Sigmoid colon (tissue), 7 donors: ENCODE results near the gene CANT1. TPM values are rescaled to one million over a fixed set of nuclear protein-coding genes. Genes with fewer than 3 reads are reported as not detected.
A peak's percentile ranks its signal among the peaks of the same experiment; 100 is the strongest.

Experiments
- DNase-seq: peaks from one replicate; pipeline ENCODE4 v3.0.0-alpha.2; 2019
- H3K27ac ChIP-seq, 4 donors: fragments of 200-600 bp; sonication (generic); one replicate each; pipeline ENCODE4 v1.5.1; 2016 to 2019; ENCODE audit warnings: mild to moderate bottlenecking in 1 of 4
- H3K27me3 ChIP-seq, 3 donors: fragments of 200-600 bp; sonication (generic); one replicate each; pipeline ENCODE4 v1.5.1; 2019; ENCODE audit warnings: mild to moderate bottlenecking in 1 of 3
- H3K36me3 ChIP-seq, 4 donors: fragments of 200-600 bp; sonication (generic); one replicate each; pipeline ENCODE4 v1.5.1; 2016 to 2019
- H3K4me1 ChIP-seq, 4 donors: fragments of 200-600 bp; sonication (generic); one replicate each; pipeline ENCODE4 v1.5.1; 2017 to 2019
- H3K4me3 ChIP-seq, 4 donors: fragments of 200-600 bp; sonication (generic); one replicate each; pipeline ENCODE4 v1.5.1; 2017 to 2019; ENCODE audit warnings: mild to moderate bottlenecking in 2 of 4, moderate library complexity in 1 of 4
- H3K9me3 ChIP-seq, 4 donors: fragments of 200-600 bp in 3 of 4; sonication (generic) in 3 of 4; one replicate each; pipeline versions ENCODE4 v1.5.1 to v1.6.1; 2013 to 2019
- CTCF ChIP-seq, 4 experiments: fragments of 450-650 bp in 3 of 4; fragments of 200-600 bp in 1 of 4; IDR thresholded peaks; one replicate each; pipeline ENCODE4 v1.5.1; 2016 to 2019; ENCODE audit warnings: antibody characterized with exemption in 4 of 4, mild to moderate bottlenecking in 3 of 4, moderate library complexity in 2 of 4
- EP300 ChIP-seq, 4 donors: sonication (generic); formaldehyde crosslinking; IDR thresholded peaks; one replicate each; pipeline ENCODE4 v1.6.1; 2017; ENCODE audit warnings: antibody characterized with exemption in 4 of 4
- POLR2A ChIP-seq, 2 donors: fragments of 450-650 bp; IDR thresholded peaks; one replicate each; pipeline ENCODE4 v1.6.1; 2016; ENCODE audit warnings: antibody characterized with exemption in 2 of 2, mild to moderate bottlenecking in 2 of 2, moderate library complexity in 2 of 2
- POLR2AphosphoS5 ChIP-seq, 4 donors: sonication (generic); formaldehyde crosslinking; IDR thresholded peaks; one replicate each; pipeline ENCODE4 v1.6.1; 2017; ENCODE audit warnings: antibody characterized with exemption in 4 of 4
- WGBS, 2 donors: extraction: QIAGEN DNeasy Blood & Tissue Kit; methylation state at CpG; one replicate each; pipeline ENCODE4 v1.1.7; 2013; 5-methylcytosine and 5-hydroxymethylcytosine counted together
- intact Hi-C: fragments of 100-400 bp; cut with DNase I; formaldehyde crosslinking; loops from one replicate; pipeline ENCODE4 v1.15.1; 2023
- polyA plus RNA-seq, 3 donors: library from polyadenylated mRNA; stranded (reverse); fragments of 200-250 nt; gene quantifications; one replicate each; pipeline ENCODE4 v1.2.3, GENCODE V29; 2013
- total RNA-seq, 4 donors: library from RNA; depleted of rRNA; stranded (reverse); fragments of >200 nt; gene quantifications; one replicate each; pipeline ENCODE4 v1.1.0, GENCODE V29; 2016
- donor health status: healthy with polysubstance abuse.
- donor health status: Bipolar disorder and iron deficiency.
- donor health status: healthy.

The CANT1 gene
- total and polyA plus RNA-seq, 7 donors = 11.1 to 132 (median 19.1) TPM

- Histone ChIP-seq H3K9me3 (no peaks in the 10 kb centered on the region), H3K4me3 (no peak overlapping the region), H3K36me3 (peaks cover 0 to 21% (median 2%) of the 10 kb centered on the region in 4 donors), H3K27ac (peak overlapping the region; percentile 5 to 49 (median 35)), H3K4me1 (peaks cover 0 to 15% (median 7%) of the 10 kb centered on the region in 4 donors), H3K27me3 (no peaks in the 10 kb centered on the region)
- intact Hi-C loops = no loop called here
- DNase-seq = peak; percentile 87
- no peak for TF ChIP-seq POLR2AphosphoS5 (IDR thresholded peaks at IDR 0.05)
- TF ChIP-seq EP300 (IDR thresholded peaks at IDR 0.05) = no peak
- no peak for TF ChIP-seq POLR2A (IDR thresholded peaks at IDR 0.05)
- TF ChIP-seq CTCF (IDR thresholded peaks at IDR 0.05) = no peak
- WGBS, 2 donors = 82 to 92% methylated on average over 15 of the region's 15 CpGs
These were observed 37.3 kb upstream of the CANT1 start for GRCh38 chr17:79046916-79047280.

DNA sequence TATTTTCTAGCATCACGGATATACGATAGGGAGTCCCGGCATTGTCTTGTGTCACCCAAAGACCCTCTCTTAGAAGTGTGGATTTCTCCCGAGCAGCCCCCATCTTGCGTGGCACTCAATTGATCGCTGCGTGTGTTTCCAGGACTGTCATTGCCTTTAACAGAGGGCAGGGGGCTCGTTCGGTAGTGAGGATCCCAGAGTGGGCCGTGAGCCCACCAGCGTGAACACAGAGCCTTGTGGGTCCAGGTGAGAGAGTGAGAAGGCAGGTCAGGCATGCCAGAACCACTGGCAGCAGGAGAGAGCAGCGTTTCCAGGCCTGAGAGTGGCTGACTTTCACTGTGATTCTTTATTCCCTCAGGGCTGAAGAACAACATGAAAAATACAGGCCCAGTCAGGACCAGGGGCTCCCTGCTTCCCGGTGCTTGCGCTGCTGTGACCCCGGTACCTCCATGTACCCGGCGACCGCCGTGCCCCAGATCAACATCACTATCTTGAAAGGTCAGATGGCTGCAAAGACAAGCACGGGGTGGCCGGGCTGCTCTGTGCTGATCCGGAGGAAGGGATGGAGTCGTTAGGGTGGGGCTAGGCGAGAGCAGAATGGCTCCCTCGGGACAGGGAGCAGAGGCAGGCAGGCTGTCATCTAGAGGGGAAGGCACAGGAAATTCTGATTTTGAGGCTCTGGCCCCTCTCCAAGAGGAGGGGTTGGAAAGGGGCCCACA is 36.8 kb upstream of the CANT1 start:
- Histone ChIP-seq H3K27ac (peak overlapping the region; percentile 5 to 49 (median 24)), H3K4me1 (peaks cover 0 to 15% (median 7%) of the 10 kb centered on the region in 4 donors), H3K9me3 (no peaks in the 10 kb centered on the region), H3K27me3 (no peaks in the 10 kb centered on the region), H3K4me3 (no peak overlapping the region), H3K36me3 (peaks cover 0 to 21% (median 2%) of the 10 kb centered on the region in 4 donors)
- intact Hi-C loops = no loop called here
- DNase-seq = peak; percentile 70
- TF ChIP-seq CTCF (IDR thresholded peaks at IDR 0.05) (no peak), POLR2AphosphoS5 (IDR thresholded peaks at IDR 0.05) (no peak), EP300 (IDR thresholded peaks at IDR 0.05) (no peak), POLR2A (IDR thresholded peaks at IDR 0.05) (no peak)
- WGBS, 2 donors = 79% methylated on average over 25 of the region's 25 CpGs

GRCh38 chr17:79045842-79046196 is 36.3 kb upstream of the CANT1 start:
- no peak overlapping the region for H3K4me3 ChIP-seq
- TF ChIP-seq CTCF (IDR thresholded peaks at IDR 0.05) = peak; percentile 81 to 97 (median 88)
- TF ChIP-seq EP300 (IDR thresholded peaks at IDR 0.05) = no peak
- H3K9me3 ChIP-seq = no peaks in the 10 kb centered on the region
- peak; percentile 90 for DNase-seq
- WGBS, 2 donors = 1 to 3% methylated on average over 11 of the region's 11 CpGs
- peaks cover 0 to 21% (median 2%) of the 10 kb centered on the region in 4 donors for H3K36me3 ChIP-seq
- peak overlapping the region in 2 of 4 donors; percentile 6 to 49 for H3K27ac ChIP-seq
- H3K4me1 ChIP-seq = peaks cover 0 to 15% (median 7%) of the 10 kb centered on the region in 4 donors
- no peaks in the 10 kb centered on the region for H3K27me3 ChIP-seq
- intact Hi-C loops = no loop called here

DNA sequence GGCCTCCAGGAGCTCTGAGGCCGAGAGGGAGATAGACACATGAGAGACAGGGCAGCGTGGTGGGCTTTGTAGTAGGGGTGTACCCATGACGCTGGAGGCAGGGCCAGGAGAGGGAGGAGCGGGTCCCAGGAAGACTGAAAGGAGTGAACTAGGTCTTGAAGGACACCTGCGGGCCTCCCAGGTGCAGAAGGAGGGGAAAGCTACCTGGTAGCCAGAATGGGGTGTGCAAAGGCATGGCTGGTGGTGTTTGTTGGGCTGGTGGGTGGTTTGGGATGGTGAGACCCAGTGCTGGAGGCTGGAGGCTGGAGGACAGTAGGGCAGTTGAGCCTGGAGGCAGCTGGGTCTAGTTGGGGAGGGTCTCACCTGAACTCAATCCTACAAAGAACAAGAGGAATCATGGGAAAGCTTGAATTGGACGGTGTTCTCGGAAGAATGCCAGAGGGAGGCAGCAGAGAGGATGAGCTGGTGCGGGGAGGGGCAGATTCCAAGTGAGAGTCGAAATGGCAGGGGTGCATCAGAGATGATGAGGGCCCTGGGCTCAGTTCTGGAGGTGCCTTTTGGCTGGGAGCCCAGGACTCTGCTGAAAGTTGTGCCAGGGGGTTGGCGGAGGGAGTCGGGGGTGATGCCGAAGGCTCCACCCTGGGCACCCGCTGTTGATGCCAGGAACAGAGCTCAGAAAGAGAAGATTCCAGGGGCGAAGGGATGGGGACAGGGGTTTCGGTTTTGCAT is 35.6 kb upstream of the CANT1 start:
- H3K9me3 ChIP-seq = no peaks in the 10 kb centered on the region
- H3K27ac ChIP-seq = no peak overlapping the region
- TF ChIP-seq POLR2AphosphoS5 (IDR thresholded peaks at IDR 0.05) = no peak
- no peak for TF ChIP-seq CTCF (IDR thresholded peaks at IDR 0.05)
- no peak for TF ChIP-seq EP300 (IDR thresholded peaks at IDR 0.05)
- TF ChIP-seq POLR2A (IDR thresholded peaks at IDR 0.05) = no peak
- H3K4me3 ChIP-seq = no peak overlapping the region
- no peaks in the 10 kb centered on the region for H3K27me3 ChIP-seq
- peak; percentile 61 for DNase-seq
- H3K4me1 ChIP-seq = peaks cover 0 to 15% (median 7%) of the 10 kb centered on the region in 4 donors
- H3K36me3 ChIP-seq = peaks cover 0 to 21% (median 2%) of the 10 kb centered on the region in 4 donors
- WGBS, 2 donors = 81 to 85% methylated on average over 15 of the region's 15 CpGs
- intact Hi-C loops = no loop called here
